IPS DF 4.7 (cell line): ENCODE results near the gene NUP210.

ENCODE experiments used
- DNase-seq: peaks from one replicate; pipeline ENCODE4 v3.0.0-alpha.2; 2013; ENCODE audit warnings: low spot score; ENCODE audit errors: extremely low read depth

NUP210 gene

GRCh38 chr3:13275376-13276005 lies 144.6 kb downstream of the NUP210 start:
- no peak for DNase-seq

- DNase-seq = no peak
These were observed 145.4 kb downstream of the NUP210 start for GRCh38 chr3:13274551-13275332.

- DNase-seq = no peak
These were observed 146.0 kb downstream of the NUP210 start for GRCh38 chr3:13274125-13274524.

- DNase-seq = no peak
These were observed 146.5 kb downstream of the NUP210 start for GRCh38 chr3:13273604-13274105.

GRCh38 chr3:13272831-13273603 lies 147.1 kb downstream of the NUP210 start:
- no peak for DNase-seq

- DNase-seq = no peak
These were observed 150.3 kb downstream of the NUP210 start for GRCh38 chr3:13269711-13270378.

- no peak for DNase-seq
These were observed 151.1 kb downstream of the NUP210 start for GRCh38 chr3:13268961-13269441.

GRCh38 chr3:13268120-13268519 lies 152.0 kb downstream of the NUP210 start:
- no peak for DNase-seq

- DNase-seq = no peak
These were observed 153.3 kb downstream of the NUP210 start for GRCh38 chr3:13266651-13267362.
